Transverse colon (tissue), 4 donors: ENCODE measurements around the gene FCGBP.

ENCODE experiments used
- CTCF ChIP-seq, 5 experiments: fragments of 200-600 bp in 3 of 5; fragments of 450-650 bp in 2 of 5; sonication (generic) in 3 of 5; IDR thresholded peaks; 1 replicate in 2 of 5; 2 replicates in 3 of 5; pipeline ENCODE4 v1.5.1; 2016 to 2017; ENCODE audit warnings: antibody characterized with exemption in 5 of 5, inconsistent platforms in 3 of 5, mild to moderate bottlenecking in 2 of 5, moderate library complexity in 1 of 5
- EP300 ChIP-seq: sonication (generic); formaldehyde crosslinking; IDR thresholded peaks from one replicate; pipeline ENCODE4 v1.6.1; 2017; ENCODE audit warnings: antibody characterized with exemption, low read depth
- POLR2A ChIP-seq: fragments of 450-650 bp; IDR thresholded peaks from one replicate; pipeline ENCODE4 v1.6.1; 2016; ENCODE audit warnings: antibody characterized with exemption, mild to moderate bottlenecking, moderate library complexity
- POLR2AphosphoS5 ChIP-seq, 3 donors: sonication (generic); formaldehyde crosslinking; IDR thresholded peaks; one replicate each; pipeline ENCODE4 v1.6.1; 2016; ENCODE audit warnings: antibody characterized with exemption in 3 of 3

- TF ChIP-seq EP300 (no peak), POLR2A (no peak), CTCF (IDR thresholded peaks at IDR 0.05) (no peak), POLR2AphosphoS5 (IDR thresholded peaks at IDR 0.05) (no peak)
Measured at GRCh38 chr19:39966617-39967016, 32.2 kb upstream of the FCGBP start.
